GM18873 (cell line): Measurements from ENCODE around the gene LPIN3.

Experiments used
- ATAC-seq: cut with Tn5 transposase; IDR thresholded peaks from one replicate; pipeline ENCODE4 v1.9.1; 2021; ENCODE audit warnings: mild to moderate bottlenecking, moderate library complexity, moderate number of reproducible peaks; ENCODE audit not compliant: unreplicated experiment, low FRiP score

LPIN3 gene

GRCh38 chr20:41318271-41318649, 22.4 kb upstream of the LPIN3 start:
- no peak for ATAC-seq

GRCh38 chr20:41320441-41320840, 20.2 kb upstream of the LPIN3 start:
- ATAC-seq, result no peak

- no peak for ATAC-seq
Measured at GRCh38 chr20:41320976-41321375, 19.6 kb upstream of the LPIN3 start.

GRCh38 chr20:41327178-41327577, 13.4 kb upstream of the LPIN3 start:
- no peak for ATAC-seq

- ATAC-seq, result no peak
Measured at GRCh38 chr20:41329435-41330342, 10.9 kb upstream of the LPIN3 start.

GRCh38 chr20:41330343-41330720, 10.3 kb upstream of the LPIN3 start:
- ATAC-seq, result no peak

- no peak for ATAC-seq
Measured at GRCh38 chr20:41330941-41331340, 9.7 kb upstream of the LPIN3 start.

GRCh38 chr20:41331731-41332130, 8.9 kb upstream of the LPIN3 start:
- ATAC-seq, result no peak

- no peak for ATAC-seq
Measured at GRCh38 chr20:41334036-41334435, 6.6 kb upstream of the LPIN3 start.

GRCh38 chr20:41334443-41335421, 5.9 kb upstream of the LPIN3 start:
- ATAC-seq, result no peak

- ATAC-seq, result no peak
Measured at GRCh38 chr20:41335591-41335990, 5.0 kb upstream of the LPIN3 start.

- ATAC-seq, result no peak
Measured at GRCh38 chr20:41336711-41337492, 3.7 kb upstream of the LPIN3 start.

- ATAC-seq, result no peak
Measured at GRCh38 chr20:41339957-41340326, 679 bp upstream of the LPIN3 start.

GRCh38 chr20:41342474-41343464, 2.1 kb downstream of the LPIN3 start:
- no peak for ATAC-seq

- ATAC-seq, result no peak
Measured at GRCh38 chr20:41344477-41344876, 3.9 kb downstream of the LPIN3 start.

- no peak for ATAC-seq
Measured at GRCh38 chr20:41344938-41345728, 4.5 kb downstream of the LPIN3 start.

GRCh38 chr20:41345729-41346067, 5.1 kb downstream of the LPIN3 start:
- ATAC-seq, result no peak

- no peak for ATAC-seq
Measured at GRCh38 chr20:41347523-41348429, 7.2 kb downstream of the LPIN3 start.
